Measurements from ENCODE around the gene MATCAP1. TPM values are rescaled to one million over a fixed set of nuclear protein-coding genes. Genes with fewer than 3 reads are reported as not detected.

Gene MATCAP1
- total RNA-seq, 1 experiment from 2014 or later: 33.9 TPM

- no peak for TF ChIP-seq EZH2 (IDR thresholded peaks at IDR 0.05; ENCODE audit: borderline replicate concordance, low read depth, low read length, poor library complexity, severe bottlenecking)
- no peak for TF ChIP-seq CTCF (conservative IDR thresholded peaks at IDR 0.05; ENCODE audit: low read depth, low read length)
- intact Hi-C loops (cut with micrococcal nuclease; ENCODE audit: unreplicated experiment): loop anchor here (2.0 kb wide), 1 partner anchor 67 kb away; no protein-coding TSS in a partner anchor
- peaks cover 43% of the 10 kb centered on the region for H3K36me3 ChIP-seq (ENCODE audit: insufficient read depth, low read length, poor library complexity, severe bottlenecking)
- no peaks in the 10 kb centered on the region for H3K27me3 ChIP-seq (replicated peaks; ENCODE audit: insufficient read depth, low read depth, low read length, poor library complexity)
- no TSS peak for BruUV-seq (replicated peaks)
- peaks cover 17% of the 10 kb centered on the region for H3K4me1 ChIP-seq (ENCODE audit: insufficient read depth, low read length, poor library complexity, severe bottlenecking)
- POLR2A ChIA-PET (ENCODE audit: low non-redundant PET): no interaction called here
- H3K27ac ChIP-seq (ENCODE audit: low read depth, low read length, poor library complexity, severe bottlenecking): peak overlapping the region; percentile 60
- no peaks in the 10 kb centered on the region for H3K9me3 ChIP-seq (ENCODE audit: low read depth, low read length, poor library complexity, severe bottlenecking)
- CTCF ChIA-PET: interaction anchor here (0.6 to 1.4 kb wide), 2 partner anchors 20 to 209 kb away, joined by 3 to 4 read pairs; no protein-coding TSS in a partner anchor
- peak overlapping the region; percentile 89 for H3K4me3 ChIP-seq (ENCODE audit: low read depth, low read length, poor library complexity, severe bottlenecking)
- no peak for DNase-seq (ENCODE audit: low spot score)
Measured at GRCh38 chr16:67227567-67227921, 43.8 kb upstream of the MATCAP1 start.

GRCh38 chr16:67226804-67227566, 43.2 kb upstream of the MATCAP1 start, which contains the start of gene TMEM208:
Gene TMEM208, plus strand, starts transcription at chr16:67227130. Its CDS starts 89 bp downstream, at chr16:67227219.
- BruUV-seq (replicated peaks): no TSS peak
- TF ChIP-seq EZH2 (IDR thresholded peaks at IDR 0.05; ENCODE audit: borderline replicate concordance, low read depth, low read length, poor library complexity, severe bottlenecking) (no peak), CTCF (conservative IDR thresholded peaks at IDR 0.05; ENCODE audit: low read depth, low read length) (peak; percentile 30; the same call in 1 of the 2 replicates)

GRCh38 chr16:67226295-67226803, 42.6 kb upstream of the MATCAP1 start:
- H3K36me3 ChIP-seq (ENCODE audit: insufficient read depth, low read length, poor library complexity, severe bottlenecking): peaks cover 33% of the 10 kb centered on the region
- BruUV-seq (replicated peaks): TSS peak; percentile 35
- intact Hi-C loops (cut with micrococcal nuclease; ENCODE audit: unreplicated experiment): loop anchor here (2.0 kb wide), 1 partner anchor 66 kb away; no protein-coding TSS in a partner anchor
- ChIA-PET CTCF (interaction anchor here (0.6 to 1.4 kb wide), 2 partner anchors 24 to 208 kb away, joined by 3 to 4 read pairs; no protein-coding TSS in a partner anchor), POLR2A (ENCODE audit: low non-redundant PET) (interaction anchor here (0.6 kb wide), 1 partner anchor 53 kb away, joined by 3 read pairs; no protein-coding TSS in a partner anchor)
- H3K4me3 ChIP-seq (ENCODE audit: low read depth, low read length, poor library complexity, severe bottlenecking): peak overlapping the region; percentile 89
- H3K9me3 ChIP-seq (ENCODE audit: low read depth, low read length, poor library complexity, severe bottlenecking): no peaks in the 10 kb centered on the region
- H3K27ac ChIP-seq (ENCODE audit: low read depth, low read length, poor library complexity, severe bottlenecking): peak overlapping the region; percentile 60
- H3K27me3 ChIP-seq (replicated peaks; ENCODE audit: insufficient read depth, low read depth, low read length, poor library complexity): no peaks in the 10 kb centered on the region
- TF ChIP-seq CTCF (conservative IDR thresholded peaks at IDR 0.05; ENCODE audit: low read depth, low read length) (no peak), EZH2 (IDR thresholded peaks at IDR 0.05; ENCODE audit: borderline replicate concordance, low read depth, low read length, poor library complexity, severe bottlenecking) (no peak)
- no peak for DNase-seq (ENCODE audit: low spot score)
- peaks cover 17% of the 10 kb centered on the region for H3K4me1 ChIP-seq (ENCODE audit: insufficient read depth, low read length, poor library complexity, severe bottlenecking)

More at GRCh38 chr16:67226804-67227566, 43.2 kb upstream of the MATCAP1 start, which contains the start of gene TMEM208:
- intact Hi-C loops (cut with micrococcal nuclease; ENCODE audit: unreplicated experiment): loop anchor here (2.0 kb wide), 1 partner anchor 66 kb away; no protein-coding TSS in a partner anchor
- ChIA-PET CTCF (interaction anchor here (0.6 to 1.4 kb wide), 3 partner anchors 19 to 209 kb away, joined by 3 to 4 read pairs (median 3); no protein-coding TSS in a partner anchor), POLR2A (ENCODE audit: low non-redundant PET) (interaction anchor here (0.6 kb wide), 1 partner anchor 54 kb away, joined by 3 read pairs; no protein-coding TSS in a partner anchor)
- Histone ChIP-seq H3K4me3 (ENCODE audit: low read depth, low read length, poor library complexity, severe bottlenecking) (peak within 1 kb of the TSS; percentile 89), H3K4me1 (ENCODE audit: insufficient read depth, low read length, poor library complexity, severe bottlenecking) (peaks cover 17% of the 10 kb centered on the region), H3K36me3 (ENCODE audit: insufficient read depth, low read length, poor library complexity, severe bottlenecking) (peaks cover 39% of the 10 kb centered on the region), H3K27me3 (replicated peaks; ENCODE audit: insufficient read depth, low read depth, low read length, poor library complexity) (no peaks in the 10 kb centered on the region), H3K27ac (ENCODE audit: low read depth, low read length, poor library complexity, severe bottlenecking) (peak within 1 kb of the TSS; percentile 60), H3K9me3 (ENCODE audit: low read depth, low read length, poor library complexity, severe bottlenecking) (no peaks in the 10 kb centered on the region)
- peak; percentile 99 for DNase-seq (ENCODE audit: low spot score)
